K562 (cell line): ENCODE results near the gene RIPOR1. TPM values are rescaled to one million over a fixed set of nuclear protein-coding genes. Genes with fewer than 3 reads are reported as not detected.

Experiments
- CBFB ChIP-seq: sonication (generic); formaldehyde crosslinking; IDR thresholded peaks from 2 replicates; pipeline ENCODE4 v1.4.0; 2020; ENCODE audit warnings: mild to moderate bottlenecking, missing genetic modification reagents
- CBX2 ChIP-seq: fragments of 200-600 bp; sonication (generic); IDR thresholded peaks from one replicate; pipeline ENCODE4 v1.6.1; 2012; ENCODE audit warnings: mild to moderate bottlenecking, low read length, inconsistent platforms; ENCODE audit not compliant: insufficient read depth, poor library complexity, severe bottlenecking
- CBX8 ChIP-seq: fragments of 200-600 bp; sonication (generic); IDR thresholded peaks from 2 replicates; pipeline ENCODE4 v1.6.1; 2012; ENCODE audit warnings: borderline replicate concordance, mixed run types, low read depth, mild to moderate bottlenecking, moderate library complexity, mixed read lengths, low read length, control low read depth, inconsistent platforms; ENCODE audit not compliant: poor library complexity, severe bottlenecking; ENCODE audit errors: extremely low read depth
- CEBPZ ChIP-seq: fragments of 150-350 bp; IDR thresholded peaks from 2 replicates; pipeline ENCODE4 v1.6.1; 2014; ENCODE audit warnings: low read depth, mild to moderate bottlenecking, low read length, borderline replicate concordance
- DEAF1 ChIP-seq: fragments of 450-650 bp; formaldehyde crosslinking; IDR thresholded peaks from 2 replicates; pipeline ENCODE4 v1.4.0; 2020; ENCODE audit warnings: mild to moderate bottlenecking, moderate library complexity
- JUND ChIP-seq, 2 experiments: IDR thresholded peaks; 2 replicates in 1 of 2; 3 replicates in 1 of 2; pipeline ENCODE4 v1.6.1; 2011; ENCODE audit warnings: borderline replicate concordance in 2 of 2, low read depth in 2 of 2, low read length in 2 of 2, improper control_type of control experiment in 1 of 2, missing biosample characterization in 1 of 2, missing genetic modification characterization in 1 of 2, missing genetic modification reagents in 1 of 2
- KAT7 ChIP-seq: sonication (generic); formaldehyde crosslinking; IDR thresholded peaks from 2 replicates; pipeline ENCODE4 v1.8.0; 2022; ENCODE audit warnings: missing genetic modification reagents, mild to moderate bottlenecking, borderline replicate concordance
- MCM3 ChIP-seq: fragments of 450-650 bp; IDR thresholded peaks from 2 replicates; pipeline ENCODE4 v1.6.1; 2016
- POLR2G ChIP-seq: fragments of 200-400 bp; formaldehyde crosslinking; IDR thresholded peaks from 2 replicates; pipeline ENCODE4 v1.6.1; 2017; ENCODE audit warnings: low read depth, mild to moderate bottlenecking, antibody characterized with exemption, low read length, moderate library complexity
- POLR2H ChIP-seq: IDR thresholded peaks from 2 replicates; pipeline ENCODE4 v1.6.1; 2016; ENCODE audit warnings: missing genetic modification characterization, low read depth, mild to moderate bottlenecking, control low read depth, missing compliant biosample characterization, moderate library complexity
- POLR3G ChIP-seq: IDR thresholded peaks from 2 replicates; pipeline ENCODE4 v1.6.1; 2011; ENCODE audit not compliant: insufficient read length, insufficient replicate concordance; ENCODE audit errors: extremely low read depth
- PREB ChIP-seq: sonication (generic); formaldehyde crosslinking; IDR thresholded peaks from 2 replicates; pipeline ENCODE4 v1.8.1; 2023; ENCODE audit warnings: mild to moderate bottlenecking, missing genetic modification reagents
- XRCC4 ChIP-seq: IDR thresholded peaks from one replicate; pipeline ENCODE4 v1.6.1; 2011; ENCODE audit not compliant: insufficient read depth, insufficient read length; ENCODE audit errors: extremely low read depth
- ZBTB7A ChIP-seq: IDR thresholded peaks from 2 replicates; pipeline ENCODE4 v1.6.1; 2011; ENCODE audit warnings: low read depth, mild to moderate bottlenecking, low read length, moderate library complexity, borderline replicate concordance; ENCODE audit not compliant: control insufficient read depth
- ZHX1 ChIP-seq: fragments of 150-350 bp; conservative IDR thresholded peaks from 2 replicates; pipeline ENCODE4 v1.6.1; 2014; ENCODE audit warnings: low read length
- ZNF316 ChIP-seq: fragments of 450-650 bp; IDR thresholded peaks from 2 replicates; pipeline ENCODE4 v1.6.1; 2016
- ZNF436 ChIP-seq: fragments of 250-450, 450-650 bp; sonication (Bioruptor Pico); formaldehyde crosslinking; IDR thresholded peaks from 2 replicates; pipeline ENCODE4 v1.7.0; 2020; ENCODE audit warnings: mild to moderate bottlenecking
- polyA plus RNA-seq, 8 experiments: library from polyadenylated mRNA; depleted of rRNA in 4 of 8; stranded (reverse) in 5 of 8; unstranded in 3 of 8; fragments of >200 nt; fragmentation: Nextera tagmentation in 2 of 8; fragmentation: Illumina TruSeq in 1 of 8; extraction: Ambion mirVana in 2 of 8; extraction: Trizol in 1 of 8; gene quantifications; 2 replicates each; pipeline versions ENCODE4 v1.2.1 to v1.2.3, GENCODE V29; 2011 to 2014; ENCODE audit warnings: inconsistent platforms in 1 of 8, missing spikeins in 1 of 8
- total RNA-seq, 7 experiments: library from RNA; depleted of rRNA in 6 of 7; stranded (reverse); fragments of >200 nt in 6 of 7; fragmentation: Illumina TruSeq in 2 of 7; extraction: Trizol in 2 of 7; gene quantifications; 2 replicates each; pipeline versions ENCODE4 v1.2.1 to v1.2.3, GENCODE V29; 2011 to 2021; ENCODE audit warnings: low replicate concordance in 1 of 7

RIPOR1 gene
- total and polyA plus RNA-seq, 9 of the 15 experiments (the other 6 are each of a cell fraction or from before 2014, with no cell fraction given), result 0.36 to 31.1 (median 3.0) TPM

- TF ChIP-seq CBX8, result no peak
- TF ChIP-seq ZHX1, result no peak
- no peak for TF ChIP-seq POLR2H (tag)
- TF ChIP-seq JUND (IDR thresholded peaks at IDR 0.05; ENCODE audit: borderline replicate concordance, low read depth, low read length), result no peak
- no peak; the same call in 2 of the 3 replicates for TF ChIP-seq JUND (tag; IDR thresholded peaks at IDR 0.05; ENCODE audit: borderline replicate concordance, low read depth, low read length)
- no peak for TF ChIP-seq ZNF436 (CRISPR knock-in tag)
- TF ChIP-seq POLR2G, result no peak
- TF ChIP-seq XRCC4, result no peak
- TF ChIP-seq CBFB (CRISPR knock-in tag), result no peak
- no peak for TF ChIP-seq CBX2
- TF ChIP-seq MCM3, result no peak
- TF ChIP-seq KAT7, result 0 out of 2 replicates have a peak, but pooled peaks have one; percentile 50
- no peak for TF ChIP-seq PREB (CRISPR knock-in tag)
- TF ChIP-seq CEBPZ, result no peak
- TF ChIP-seq ZBTB7A, result peak; percentile 30; the same call in 1 of the 2 replicates
- TF ChIP-seq POLR3G, result no peak
- TF ChIP-seq ZNF316, result no peak
- TF ChIP-seq DEAF1 (CRISPR knock-in tag), result peak; percentile 50; the same call in 1 of the 2 replicates
Measured at GRCh38 chr16:67546761-67547422, 18.3 kb downstream of the RIPOR1 start (continued).
